ENCODE measurements around the gene PPP4R3A.

PPP4R3A gene

GRCh38 chr14:91509083-91509877, 830 bp downstream of the PPP4R3A start (continued):
- TF ChIP-seq PBX3 (CRISPR knock-in tag; IDR thresholded peaks at IDR 0.05) (no peak), ZNF654 (tag by site-specific recombination; IDR thresholded peaks at IDR 0.05; ENCODE audit: low read depth) (no peak), ZNF600 (tag by site-specific recombination; IDR thresholded peaks at IDR 0.05) (peak; percentile 49; the same call in 1 of the 2 replicates), ZNF629 (tag by site-specific recombination; IDR thresholded peaks at IDR 0.05) (0 out of 2 replicates have a peak, but pooled peaks have one; percentile 11), ZNF335 (tag by site-specific recombination; conservative IDR thresholded peaks at IDR 0.05) (peak; percentile 18), ZIC2 (tag by site-specific recombination; IDR thresholded peaks at IDR 0.05) (peak; percentile 57), KLF16 (tag by site-specific recombination; IDR thresholded peaks at IDR 0.05) (0 out of 2 replicates have a peak, but pooled peaks have one; percentile 27), ZBTB7A (tag by site-specific recombination; IDR thresholded peaks at IDR 0.05; ENCODE audit: low read depth) (0 out of 2 replicates have a peak, but pooled peaks have one; percentile 23), ZEB2 (tag by site-specific recombination; IDR thresholded peaks at IDR 0.05) (peak; percentile 30; the same call in 1 of the 2 replicates), SP3 (tag by site-specific recombination; IDR thresholded peaks at IDR 0.05) (peak; percentile 25; the same call in 1 of the 2 replicates), ZNF76 (tag by site-specific recombination; IDR thresholded peaks at IDR 0.05; ENCODE audit: borderline replicate concordance, low read depth) (peak; percentile 58; the same call in 1 of the 2 replicates)

GRCh38 chr14:91508105-91508504, 2.0 kb downstream of the PPP4R3A start:
- Histone ChIP-seq H3K4me1 (ENCODE audit: control insufficient read depth, insufficient read depth, low read length) (peaks cover 5% of the 10 kb centered on the region; the same call in 1 of the 2 replicates), H3K27ac (ENCODE audit: extremely low read depth, low read depth, low read length) (no peak overlapping the region), H3K36me3 (ENCODE audit: control insufficient read depth in 2 of 2, insufficient read depth in 1 of 2, low read length in 2 of 2) (peaks cover 19 to 36% of the 10 kb centered on the region in 2 experiments; a peak in 2 of 3 replicates), H3K4me3 (ENCODE audit: low read depth, low read length) (peak overlapping the region; percentile 96), H3K9me3 (ENCODE audit: control insufficient read depth, insufficient read depth, low read depth, low read length) (no peaks in the 10 kb centered on the region; the same call in 1 of the 2 replicates)
- TF ChIP-seq ZNF677 (tag by site-specific recombination; IDR thresholded peaks at IDR 0.05) (peak; percentile 96), PRDM1 (tag by site-specific recombination; IDR thresholded peaks at IDR 0.05) (peak; percentile 5; the same call in 1 of the 2 replicates), HIC1 (tag by site-specific recombination; IDR thresholded peaks at IDR 0.05) (no peak), PRDM6 (tag by site-specific recombination; IDR thresholded peaks at IDR 0.05) (peak; percentile 85)
- ChIA-PET CTCF (interaction anchor here (0.6 kb wide), 2 partner anchors 9 to 103 kb away, joined by 3 to 5 read pairs; no protein-coding TSS in a partner anchor), POLR2A (no interaction called here)

- Histone ChIP-seq H3K36me3 (ENCODE audit: control insufficient read depth in 2 of 2, insufficient read depth in 1 of 2, low read length in 2 of 2) (peaks cover 28 to 47% of the 10 kb centered on the region in 2 experiments; a peak in 2 of 3 replicates), H3K4me1 (ENCODE audit: control insufficient read depth, insufficient read depth, low read length) (peaks cover 2% of the 10 kb centered on the region; the same call in 1 of the 2 replicates), H3K9me3 (ENCODE audit: control insufficient read depth, insufficient read depth, low read depth, low read length) (no peaks in the 10 kb centered on the region; the same call in 1 of the 2 replicates), H3K27ac (ENCODE audit: extremely low read depth, low read depth, low read length) (no peak overlapping the region), H3K4me3 (ENCODE audit: low read depth, low read length) (no peak overlapping the region; the same call in 1 of the 2 replicates)
- TF ChIP-seq ZNF488 (tag by site-specific recombination; IDR thresholded peaks at IDR 0.05), result no peak
- no peak for TF ChIP-seq ZNF561 (tag by site-specific recombination; IDR thresholded peaks at IDR 0.05; ENCODE audit: borderline replicate concordance)
- no peak for TF ChIP-seq ZNF2 (tag by site-specific recombination; IDR thresholded peaks at IDR 0.05)
- no peak for TF ChIP-seq ZNF513 (tag by site-specific recombination; IDR thresholded peaks at IDR 0.05)
- TF ChIP-seq ZNF830 (tag by site-specific recombination; IDR thresholded peaks at IDR 0.05; ENCODE audit: low read depth), result no peak
- no peak for TF ChIP-seq ZNF140 (tag by site-specific recombination; IDR thresholded peaks at IDR 0.05)
- no peak for TF ChIP-seq RBAK (tag by site-specific recombination; IDR thresholded peaks at IDR 0.05)
- TF ChIP-seq ZNF157 (tag by site-specific recombination; IDR thresholded peaks at IDR 0.05), result no peak
- no peak for TF ChIP-seq ZNF350 (tag by site-specific recombination; IDR thresholded peaks at IDR 0.05)
- POLR2A ChIA-PET, result no interaction called here
- CTCF ChIA-PET, result no interaction called here
Measured at GRCh38 chr14:91506226-91506625, 3.9 kb downstream of the PPP4R3A start.
